ENCODE measurements around the gene GULP1. TPM values are rescaled to one million over a fixed set of nuclear protein-coding genes. Genes with fewer than 3 reads are reported as not detected.
A peak's percentile ranks its signal among the peaks of the same experiment; 100 is the strongest.
"Not testable (repeated sequence)": the region's sequence is repeated elsewhere in the genome, so short reads cannot be mapped to it uniquely, and the experiment has no call there.

GULP1 gene
- total RNA-seq, 2 donors from 2014 or later: 15.3 to 26.5 TPM

GRCh38 chr2:188295067-188295685 is 3.5 kb downstream of the GULP1 start:
- Mint-ChIP-seq H3K4me3 (no peak overlapping the region), H3K27ac (no peak overlapping the region), H3K27me3 (ENCODE audit: insufficient read depth) (peaks cover 57% of the 10 kb centered on the region), H3K36me3 (ENCODE audit: low read depth) (no peaks in the 10 kb centered on the region), H3K4me1 (peaks cover 24% of the 10 kb centered on the region), H3K9me3 (peaks cover 8% of the 10 kb centered on the region)
- Histone ChIP-seq H3K27me3 (ENCODE audit: control insufficient read depth, insufficient read depth, low read length, poor library complexity, severe bottlenecking) (peaks cover 50% of the 10 kb centered on the region), H3K9me3 (ENCODE audit: control insufficient read depth, low read length) (peaks cover 14% of the 10 kb centered on the region), H3K36me3 (ENCODE audit: control insufficient read depth, insufficient read depth, low read length) (no peaks in the 10 kb centered on the region), H3K9ac (ENCODE audit: extremely low read depth, low read length, poor library complexity, severe bottlenecking) (no peak overlapping the region), H3K4me3 (ENCODE audit: low read length) (peak overlapping the region; percentile 84), H3K4me1 (ENCODE audit: control insufficient read depth, insufficient read depth, low read length) (no peaks in the 10 kb centered on the region), H3K27ac (ENCODE audit: low read depth, low read length) (no peak overlapping the region)
- 18 to 45% methylated on average over 2 to 3 of the region's 3 CpGs for WGBS, 2 experiments (ENCODE audit: insufficient coverage in 1 of 2, insufficient read length in 1 of 2)
- TF ChIP-seq, protein P1, sequence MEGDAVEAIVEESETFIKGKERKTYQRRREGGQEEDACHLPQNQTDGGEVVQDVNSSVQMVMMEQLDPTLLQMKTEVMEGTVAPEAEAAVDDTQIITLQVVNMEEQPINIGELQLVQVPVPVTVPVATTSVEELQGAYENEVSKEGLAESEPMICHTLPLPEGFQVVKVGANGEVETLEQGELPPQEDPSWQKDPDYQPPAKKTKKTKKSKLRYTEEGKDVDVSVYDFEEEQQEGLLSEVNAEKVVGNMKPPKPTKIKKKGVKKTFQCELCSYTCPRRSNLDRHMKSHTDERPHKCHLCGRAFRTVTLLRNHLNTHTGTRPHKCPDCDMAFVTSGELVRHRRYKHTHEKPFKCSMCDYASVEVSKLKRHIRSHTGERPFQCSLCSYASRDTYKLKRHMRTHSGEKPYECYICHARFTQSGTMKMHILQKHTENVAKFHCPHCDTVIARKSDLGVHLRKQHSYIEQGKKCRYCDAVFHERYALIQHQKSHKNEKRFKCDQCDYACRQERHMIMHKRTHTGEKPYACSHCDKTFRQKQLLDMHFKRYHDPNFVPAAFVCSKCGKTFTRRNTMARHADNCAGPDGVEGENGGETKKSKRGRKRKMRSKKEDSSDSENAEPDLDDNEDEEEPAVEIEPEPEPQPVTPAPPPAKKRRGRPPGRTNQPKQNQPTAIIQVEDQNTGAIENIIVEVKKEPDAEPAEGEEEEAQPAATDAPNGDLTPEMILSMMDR (conservative IDR thresholded peaks at IDR 0.05): no peak
- no peak for DNase-seq

DNA sequence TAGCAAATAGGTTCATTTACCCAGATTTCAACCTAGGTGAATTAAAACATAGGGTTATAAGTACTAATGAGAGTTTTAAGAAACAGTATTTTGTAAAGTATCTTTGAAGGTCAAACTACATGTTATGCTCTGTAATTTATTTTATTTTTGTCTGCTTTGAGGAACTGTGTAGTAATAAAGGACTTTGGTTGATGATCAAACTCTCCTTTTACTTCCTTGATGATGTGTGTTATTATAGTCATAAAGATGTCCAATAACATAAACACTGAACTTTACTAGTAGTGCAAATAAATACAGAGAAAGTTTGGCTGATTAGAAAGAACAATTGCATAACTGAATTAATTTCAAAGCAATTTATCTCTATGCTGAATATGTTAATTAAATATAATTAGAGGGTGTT is 6.3 kb downstream of the GULP1 start:
- H3K9me3 ChIP-seq (ENCODE audit: control insufficient read depth, low read length): peaks cover 14% of the 10 kb centered on the region
- DNase-seq: no peak
- Mint-ChIP-seq H3K9me3 (peaks cover 8% of the 10 kb centered on the region), H3K27me3 (ENCODE audit: insufficient read depth) (peaks cover 48% of the 10 kb centered on the region), H3K4me1 (peaks cover 21% of the 10 kb centered on the region), H3K36me3 (ENCODE audit: low read depth) (no peaks in the 10 kb centered on the region), H3K27ac (no peak overlapping the region), H3K4me3 (no peak overlapping the region)
- TF ChIP-seq, protein P1 (conservative IDR thresholded peaks at IDR 0.05): no peak
- H3K27ac ChIP-seq (ENCODE audit: low read depth, low read length): no peak overlapping the region
- no peaks in the 10 kb centered on the region for H3K36me3 ChIP-seq (ENCODE audit: control insufficient read depth, insufficient read depth, low read length)
- H3K4me1 ChIP-seq (ENCODE audit: control insufficient read depth, insufficient read depth, low read length): peaks cover 4% of the 10 kb centered on the region
- H3K9ac ChIP-seq (ENCODE audit: extremely low read depth, low read length, poor library complexity, severe bottlenecking): no peak overlapping the region
- no peak overlapping the region for H3K4me3 ChIP-seq (ENCODE audit: low read length)
- peaks cover 39% of the 10 kb centered on the region for H3K27me3 ChIP-seq (ENCODE audit: control insufficient read depth, insufficient read depth, low read length, poor library complexity, severe bottlenecking)

DNA sequence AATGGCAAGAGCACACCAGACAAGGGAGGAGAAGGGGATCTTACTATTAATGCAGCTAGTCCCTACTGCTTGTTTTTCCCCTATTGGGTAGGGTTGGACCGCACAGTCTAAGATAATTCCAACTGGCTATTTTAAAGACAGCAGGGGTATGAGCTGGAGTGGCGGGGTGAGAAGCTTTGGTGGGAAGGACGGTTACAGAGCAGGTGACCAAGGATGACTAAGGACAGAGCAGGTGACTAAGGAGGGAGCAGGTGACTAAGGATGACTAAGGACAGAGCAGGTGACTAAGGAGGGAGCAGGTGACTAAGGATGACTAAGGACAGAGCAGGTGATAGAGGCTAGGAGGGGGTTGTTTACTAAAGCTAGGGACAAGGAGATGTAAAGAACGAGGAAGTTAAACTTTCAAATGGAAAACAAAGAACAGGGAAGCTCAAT is 7.3 kb downstream of the GULP1 start:
- Histone ChIP-seq H3K9me3 (ENCODE audit: control insufficient read depth, low read length) (peaks cover 14% of the 10 kb centered on the region), H3K27me3 (ENCODE audit: control insufficient read depth, insufficient read depth, low read length, poor library complexity, severe bottlenecking) (peaks cover 29% of the 10 kb centered on the region)
- peaks cover 39% of the 10 kb centered on the region for H3K27me3 Mint-ChIP-seq (ENCODE audit: insufficient read depth)
- H3K4me1 ChIP-seq (ENCODE audit: control insufficient read depth, insufficient read depth, low read length); H3K27ac ChIP-seq (ENCODE audit: low read depth, low read length); H3K4me3 Mint-ChIP-seq; H3K36me3 ChIP-seq (ENCODE audit: control insufficient read depth, insufficient read depth, low read length); H3K36me3 Mint-ChIP-seq (ENCODE audit: low read depth); H3K9me3 Mint-ChIP-seq; H3K4me3 ChIP-seq (ENCODE audit: low read length); H3K9ac ChIP-seq (ENCODE audit: extremely low read depth, low read length, poor library complexity, severe bottlenecking): not testable (repeated sequence)
- WGBS, 2 experiments (ENCODE audit: insufficient coverage in 1 of 2, insufficient read length in 1 of 2): 85% methylated on average over 4 of the region's 4 CpGs; no CpG with 5 or more reads in 1 of the 2 experiments
- peaks cover 21% of the 10 kb centered on the region for H3K4me1 Mint-ChIP-seq
- DNase-seq: peak; percentile 81
- H3K27ac Mint-ChIP-seq: peak overlapping the region; percentile 41

Measured in endodermal cell (in vitro differentiated cells).